ENCODE results near the gene TMEM131L.
"Not testable (repeated sequence)": the region's sequence is repeated elsewhere in the genome, so short reads cannot be mapped to it uniquely, and the experiment has no call there.

Gene TMEM131L

DNA sequence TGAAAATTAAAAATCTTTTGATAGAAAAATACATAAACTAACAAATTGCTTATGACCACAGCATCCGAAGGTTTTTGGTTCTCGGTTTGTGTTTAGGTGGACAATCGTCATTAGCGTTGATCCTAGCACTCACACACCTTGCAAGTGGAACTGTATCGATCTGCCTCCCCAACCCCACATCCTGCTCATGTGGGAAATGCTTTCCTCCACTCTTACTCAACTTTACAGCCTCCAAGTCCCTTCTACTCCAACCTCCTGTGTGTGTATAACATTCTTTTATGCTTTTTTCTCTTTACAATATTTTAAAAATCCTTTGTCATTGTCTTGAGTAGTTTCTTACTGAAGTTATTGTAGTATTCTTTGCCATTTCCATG lies 15.6 kb upstream of the TMEM131L start:
- no peak for DNase-seq

DNA sequence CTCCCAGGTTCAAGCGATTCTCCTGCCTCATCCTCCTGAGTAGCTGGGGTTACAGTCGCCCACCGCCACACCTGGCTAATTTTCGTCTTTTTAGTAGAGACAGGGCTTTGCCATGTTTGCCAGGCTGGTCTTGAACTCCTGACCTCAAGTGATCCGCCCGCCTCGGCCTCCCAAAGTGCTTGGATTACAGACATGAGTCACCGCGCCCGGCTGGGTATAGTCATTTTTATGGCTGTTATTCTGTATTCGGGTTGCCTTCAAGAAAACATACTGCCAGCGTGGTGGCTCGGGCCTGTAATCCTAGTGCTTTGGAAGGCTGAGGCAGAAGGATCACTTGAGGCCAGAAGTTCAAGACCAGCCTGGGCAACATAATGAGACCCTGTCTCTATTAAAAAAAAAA lies 15.0 kb upstream of the TMEM131L start:
- not testable (repeated sequence) for DNase-seq

DNA sequence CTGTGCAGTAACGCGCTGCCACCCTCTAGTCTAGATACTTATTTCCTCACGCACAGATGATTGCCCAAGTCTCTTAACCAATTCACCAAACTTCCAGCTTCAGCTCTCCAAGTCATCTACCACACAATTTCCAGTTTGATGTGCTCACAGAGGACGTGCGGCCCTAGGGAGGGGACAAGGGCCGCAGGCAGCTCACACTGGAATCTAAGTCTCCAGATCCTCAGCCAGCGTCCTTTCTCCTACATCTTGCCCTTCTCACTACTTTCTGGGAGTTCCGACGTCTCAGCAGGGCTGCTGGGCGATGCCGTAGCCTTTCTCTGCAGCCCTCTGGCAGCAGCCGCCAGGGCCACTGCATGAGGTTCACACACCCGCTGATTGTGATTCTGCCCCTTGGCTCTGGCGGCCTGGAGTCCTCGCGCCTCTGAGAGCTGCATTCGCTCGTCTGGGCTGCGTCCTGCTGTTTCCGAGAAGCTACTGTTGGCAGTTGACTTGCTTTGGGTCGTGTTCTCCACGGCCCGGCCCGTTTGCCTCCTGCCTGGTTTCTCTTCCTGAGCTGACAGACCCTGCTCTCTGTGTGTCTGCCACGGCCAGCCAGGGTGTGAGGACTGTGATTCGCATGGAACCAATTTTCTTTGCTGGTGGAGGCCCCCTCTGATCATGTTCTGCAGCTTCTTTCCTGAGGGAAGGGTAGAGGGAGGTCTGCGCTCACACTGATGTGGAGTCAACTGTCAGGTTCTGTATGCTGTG lies 14.1 kb upstream of the TMEM131L start:
- no peak for DNase-seq

DNA sequence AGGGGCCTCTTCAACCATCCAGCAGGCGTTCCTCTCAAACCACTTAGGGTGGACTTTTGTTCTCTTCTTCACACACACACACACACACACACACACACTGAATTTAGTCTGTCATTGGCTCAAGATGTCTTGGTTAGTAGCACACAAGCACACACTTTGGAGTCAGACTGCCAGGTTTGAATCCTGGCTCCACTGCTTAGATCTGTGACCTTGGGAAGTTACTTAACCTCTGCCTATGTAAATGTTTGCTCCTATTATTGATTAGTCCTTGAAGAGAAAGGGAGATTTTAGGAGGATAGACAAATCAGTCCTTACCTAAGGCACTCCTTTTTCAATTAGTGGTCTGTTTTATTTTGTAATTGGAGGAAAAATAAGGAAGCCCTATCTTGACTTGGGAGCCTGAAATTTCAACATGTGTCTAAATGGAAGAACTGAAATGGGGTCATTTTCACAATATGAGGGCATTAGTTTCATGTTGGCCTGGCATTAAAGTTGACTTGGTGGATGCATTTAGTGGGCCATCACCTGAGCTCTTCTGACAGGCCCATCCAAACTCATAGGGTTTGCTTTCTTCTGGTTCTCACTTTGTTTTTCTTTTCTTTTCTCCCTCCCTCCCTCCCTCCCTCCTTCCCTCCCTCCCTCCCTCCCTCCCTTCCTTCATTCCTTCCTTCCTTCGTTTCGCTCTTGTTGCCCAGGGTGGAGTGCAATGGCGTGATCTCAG lies 13.3 kb upstream of the TMEM131L start:
- DNase-seq: no peak

DNA sequence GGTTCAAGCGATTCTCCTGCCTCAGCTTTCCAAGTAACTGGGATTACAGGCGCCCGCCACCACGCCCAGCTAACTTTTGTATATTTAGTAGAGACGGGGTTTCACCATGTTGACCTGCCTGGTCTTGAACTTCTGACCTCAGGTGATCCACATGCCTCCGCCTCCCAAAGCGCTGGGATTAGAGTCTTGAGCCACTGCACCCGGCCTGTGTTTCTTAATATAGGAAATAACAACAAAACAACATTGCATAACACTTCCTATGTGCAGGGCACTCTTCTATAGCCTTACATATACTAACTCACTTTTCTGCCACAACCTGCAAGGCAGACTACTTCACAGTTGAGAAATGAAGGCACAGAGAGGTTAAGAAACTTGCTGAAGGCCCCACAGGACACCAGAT lies 12.8 kb upstream of the TMEM131L start:
- DNase-seq: no peak

DNA sequence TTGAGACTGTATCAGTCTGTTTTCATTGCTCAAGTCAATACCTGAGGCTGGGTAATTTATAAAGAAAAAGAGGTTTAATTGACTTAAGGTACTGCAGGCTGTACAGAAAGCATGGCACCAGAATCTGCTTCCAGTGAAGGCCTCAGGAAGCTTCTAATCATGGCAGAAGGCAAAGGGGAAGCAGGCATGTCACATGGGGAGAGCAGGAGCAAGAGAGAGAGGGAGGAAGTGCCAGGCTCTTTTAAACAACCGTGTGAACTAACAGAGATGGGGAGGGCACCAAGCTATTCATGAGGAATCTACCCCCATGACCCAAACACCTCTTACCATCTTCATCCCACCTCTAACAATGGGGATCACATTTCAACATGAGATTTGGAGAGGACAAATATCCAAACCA lies 7.2 kb upstream of the TMEM131L start:
- no peak for DNase-seq

DNA sequence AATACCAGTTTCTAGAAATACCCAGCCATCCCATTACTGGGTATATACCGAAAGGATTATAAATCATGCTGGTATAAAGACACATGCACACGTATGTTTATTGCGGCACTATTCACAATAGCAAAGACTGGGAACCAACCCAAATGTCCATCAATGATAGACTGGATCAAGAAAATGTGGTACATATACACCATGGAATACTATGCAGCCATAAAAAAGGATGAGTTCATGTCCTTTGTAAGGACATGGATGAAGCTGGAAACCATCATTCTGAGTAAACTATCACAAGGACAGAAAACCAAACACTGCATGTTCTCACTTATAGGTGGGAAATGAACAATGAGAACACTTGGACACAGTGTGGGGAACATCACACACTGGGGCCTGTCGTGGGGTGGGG lies 4.6 kb upstream of the TMEM131L start:
- not testable (repeated sequence) for DNase-seq

DNA sequence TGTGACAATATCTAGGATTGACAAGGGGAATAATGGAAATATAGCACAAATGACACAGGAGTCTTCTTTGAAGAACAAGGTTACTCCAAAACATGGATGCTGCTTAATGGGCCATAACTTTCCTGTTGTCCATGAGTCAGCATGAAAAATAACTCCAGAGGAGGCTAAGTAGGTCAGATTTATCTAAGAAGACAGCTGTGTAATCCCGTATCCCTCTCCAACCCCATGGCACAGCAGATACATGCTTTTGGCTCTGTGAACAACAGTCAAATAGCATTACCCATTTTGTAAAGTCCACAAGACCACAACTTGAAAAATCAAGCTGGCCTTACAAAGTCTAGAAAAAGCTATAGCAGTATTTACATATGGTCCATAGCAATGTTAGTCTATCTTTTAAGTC lies 2.1 kb upstream of the TMEM131L start:
- DNase-seq: no peak

DNA sequence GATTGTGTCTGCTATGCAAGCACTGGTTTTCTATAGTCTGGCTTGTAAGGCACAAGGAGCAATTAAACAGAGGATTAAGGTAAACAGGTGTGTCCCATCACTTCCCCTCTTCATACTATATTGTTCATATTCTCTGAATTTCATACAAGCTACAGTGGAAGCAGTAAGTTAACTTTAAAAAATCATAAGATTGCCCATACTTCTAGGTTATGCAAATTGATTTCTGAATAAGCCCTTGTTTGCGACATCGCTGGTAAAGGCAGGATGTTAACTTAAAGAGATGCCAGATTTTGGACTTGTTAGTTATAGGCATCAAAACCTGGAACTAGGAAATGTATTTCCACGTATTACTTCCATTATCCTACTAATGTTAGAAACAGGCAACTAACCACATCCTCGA lies 1.0 kb upstream of the TMEM131L start:
- DNase-seq: no peak

DNA sequence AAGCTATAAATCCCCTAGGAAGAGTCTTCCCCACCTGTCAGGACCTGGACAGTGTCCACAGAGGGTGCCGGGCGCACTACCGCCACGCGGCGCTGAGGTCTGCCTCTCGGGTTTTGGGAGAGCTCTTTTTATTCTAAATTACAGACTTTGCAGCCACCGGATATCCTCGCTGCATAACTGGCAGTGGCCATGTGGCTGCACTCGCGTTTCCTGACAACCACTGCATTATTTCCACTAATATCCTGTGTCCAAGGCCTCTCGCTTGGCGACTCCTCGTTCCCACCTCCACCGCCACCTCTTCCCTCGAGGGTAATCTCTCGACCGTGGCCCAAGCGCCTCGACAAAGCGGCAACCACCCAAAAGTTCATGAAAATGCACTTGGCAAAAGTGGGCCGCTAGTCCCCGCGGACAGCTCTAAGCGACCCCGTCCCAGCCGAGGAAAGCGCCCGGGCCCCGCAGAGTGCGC lies 512 bp upstream of the TMEM131L start:
- no peak for DNase-seq

DNA sequence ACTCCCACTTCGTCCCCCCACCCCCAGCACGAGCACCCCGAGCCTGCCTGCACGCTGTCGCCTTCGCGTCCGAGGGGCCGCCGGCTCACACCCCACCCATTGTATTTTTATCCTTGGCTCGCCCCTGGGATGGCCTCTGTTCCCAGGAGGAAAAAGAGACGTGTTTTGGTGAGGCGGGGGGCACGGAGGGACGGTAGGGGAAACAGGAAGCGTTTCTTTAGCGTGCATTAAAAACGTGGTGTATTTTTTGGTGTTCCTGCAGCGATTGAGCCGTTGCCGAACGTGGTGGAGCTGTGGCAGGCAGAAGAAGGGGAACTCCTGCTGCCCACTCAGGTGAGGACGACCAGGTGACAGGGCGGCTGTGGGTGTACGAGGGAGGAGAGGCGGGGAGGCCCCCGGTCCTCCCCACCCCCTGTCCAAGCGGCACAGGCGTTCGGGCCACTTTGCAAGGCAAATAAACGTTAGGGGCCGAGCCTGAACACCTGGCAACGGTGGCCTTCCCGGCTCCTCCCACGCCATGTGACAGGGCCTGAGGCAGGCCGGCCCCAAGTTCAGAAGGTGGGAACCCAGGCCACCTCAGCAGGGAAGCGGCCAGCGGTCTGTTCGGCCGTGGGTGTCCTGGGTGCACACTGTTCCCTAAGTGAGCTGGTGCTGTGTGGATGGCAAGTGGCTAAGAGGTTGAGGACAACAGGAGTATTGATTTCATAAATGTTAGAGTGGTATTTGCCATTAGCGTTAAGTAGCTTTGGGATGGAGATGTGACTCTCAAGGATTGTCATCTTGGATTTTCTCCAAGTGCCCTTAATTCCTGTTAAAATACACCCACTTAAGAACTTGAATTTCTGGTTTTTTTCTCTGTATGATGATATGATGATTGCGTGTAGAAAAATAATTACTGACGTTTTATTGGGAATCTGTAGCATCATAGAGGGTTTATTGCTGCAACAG lies 1.1 kb downstream of the TMEM131L start:
- peak; percentile 51 for DNase-seq

DNA sequence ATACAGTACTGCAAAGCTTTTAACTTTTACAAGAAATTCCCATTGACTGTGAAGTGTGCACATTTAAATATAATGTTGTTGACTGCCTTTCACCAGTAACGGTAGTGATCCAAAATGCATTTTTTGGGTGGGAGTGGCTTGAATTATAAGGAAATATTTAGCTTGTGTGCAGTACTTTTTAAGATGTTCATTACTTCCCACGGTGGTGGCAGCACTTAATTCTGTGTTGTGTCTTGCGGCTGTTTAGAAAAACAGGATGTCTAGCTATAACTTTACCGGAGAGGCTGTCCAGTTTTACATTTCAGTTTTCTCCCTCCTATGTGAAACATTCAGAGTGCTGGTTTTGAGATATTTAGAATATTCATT lies 1.7 kb downstream of the TMEM131L start:
- no peak for DNase-seq

DNA sequence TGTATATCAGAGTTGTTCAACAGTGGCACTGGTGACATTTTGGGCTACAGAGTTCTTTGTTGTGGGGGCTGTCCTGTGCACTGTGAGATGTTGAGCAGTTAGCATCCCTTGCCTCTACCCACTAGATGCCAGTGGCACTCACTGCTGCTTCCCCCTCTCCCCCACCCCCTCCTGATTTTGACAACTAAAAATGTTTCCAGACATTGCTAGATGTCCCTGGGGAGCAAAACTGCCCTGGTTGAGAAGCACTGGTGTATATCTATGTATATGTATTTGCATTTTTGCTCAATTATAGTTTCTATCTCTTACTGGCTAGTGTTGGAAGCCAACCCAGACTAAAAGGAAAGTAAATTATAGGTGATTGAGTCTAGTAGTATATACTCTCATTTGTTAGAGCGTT lies 2.4 kb downstream of the TMEM131L start:
- DNase-seq: no peak

DNA sequence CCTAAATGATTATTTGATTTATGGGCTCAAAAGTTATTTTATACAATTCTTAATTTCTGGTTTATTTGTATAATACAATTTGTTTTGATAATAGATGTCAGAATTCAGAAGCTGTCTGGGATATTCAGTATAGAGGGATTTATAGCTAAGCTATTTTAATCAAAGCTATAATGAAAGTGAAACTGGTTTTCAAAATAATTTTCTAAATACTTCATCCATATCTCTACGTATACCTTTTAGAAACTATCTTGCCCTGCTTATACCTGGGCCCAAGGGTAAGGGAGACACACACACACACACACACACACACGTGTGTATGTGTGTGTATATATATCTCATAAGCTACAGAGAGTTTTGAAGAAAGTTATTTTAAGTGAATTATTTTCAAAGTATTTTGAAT lies 2.9 kb downstream of the TMEM131L start:
- no peak for DNase-seq

DNA sequence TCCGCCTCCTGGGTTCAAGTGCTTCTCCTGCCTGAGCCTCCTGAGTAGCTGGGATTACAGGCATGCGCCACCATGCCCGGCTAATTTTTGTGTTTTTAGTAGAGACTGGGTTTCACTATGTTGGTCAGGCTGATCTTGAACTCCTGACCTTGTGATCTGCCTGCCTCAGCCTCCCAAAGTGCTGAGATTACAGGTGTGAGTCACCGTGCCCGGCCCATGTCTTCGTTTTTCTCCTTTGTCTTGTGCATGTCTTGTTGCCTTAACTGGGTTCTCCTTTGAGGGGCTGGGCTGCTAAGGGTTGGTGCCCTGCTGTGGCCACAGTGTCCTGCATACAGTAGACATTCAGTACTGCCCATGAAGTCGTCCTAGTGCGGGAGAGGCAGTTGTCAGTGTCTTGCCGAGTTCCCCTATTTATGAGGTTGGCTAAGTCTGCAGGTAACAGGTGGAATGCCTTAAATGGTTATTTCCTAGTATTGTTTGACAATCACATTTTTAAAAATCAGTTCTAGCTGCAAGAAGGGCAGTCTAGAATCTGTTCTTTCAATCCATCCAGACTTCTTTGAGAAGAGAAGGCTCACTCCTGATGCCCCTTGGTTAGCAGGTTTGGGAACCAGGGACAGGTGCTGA lies 5.0 kb downstream of the TMEM131L start:
- DNase-seq: peak; percentile 43

DNA sequence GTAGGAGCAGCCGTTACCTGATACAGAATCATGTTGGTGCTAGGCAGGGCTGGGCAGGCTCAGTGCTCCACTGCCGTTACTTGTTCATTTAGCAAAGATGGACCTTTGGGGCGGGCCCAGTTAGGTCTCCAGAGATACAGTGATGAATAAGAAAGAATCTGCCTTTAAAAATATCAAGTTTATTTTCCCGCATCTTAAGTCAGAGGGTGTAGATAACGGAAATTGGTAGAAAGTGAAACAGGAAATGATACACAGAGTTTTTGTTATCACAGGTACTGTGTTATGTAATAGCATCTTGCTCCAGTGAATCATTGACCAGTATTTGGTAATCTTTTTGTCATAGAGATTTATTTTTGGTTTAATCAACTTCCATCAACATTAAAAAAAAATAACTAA lies 5.5 kb downstream of the TMEM131L start:
- DNase-seq: peak; percentile 61

DNA sequence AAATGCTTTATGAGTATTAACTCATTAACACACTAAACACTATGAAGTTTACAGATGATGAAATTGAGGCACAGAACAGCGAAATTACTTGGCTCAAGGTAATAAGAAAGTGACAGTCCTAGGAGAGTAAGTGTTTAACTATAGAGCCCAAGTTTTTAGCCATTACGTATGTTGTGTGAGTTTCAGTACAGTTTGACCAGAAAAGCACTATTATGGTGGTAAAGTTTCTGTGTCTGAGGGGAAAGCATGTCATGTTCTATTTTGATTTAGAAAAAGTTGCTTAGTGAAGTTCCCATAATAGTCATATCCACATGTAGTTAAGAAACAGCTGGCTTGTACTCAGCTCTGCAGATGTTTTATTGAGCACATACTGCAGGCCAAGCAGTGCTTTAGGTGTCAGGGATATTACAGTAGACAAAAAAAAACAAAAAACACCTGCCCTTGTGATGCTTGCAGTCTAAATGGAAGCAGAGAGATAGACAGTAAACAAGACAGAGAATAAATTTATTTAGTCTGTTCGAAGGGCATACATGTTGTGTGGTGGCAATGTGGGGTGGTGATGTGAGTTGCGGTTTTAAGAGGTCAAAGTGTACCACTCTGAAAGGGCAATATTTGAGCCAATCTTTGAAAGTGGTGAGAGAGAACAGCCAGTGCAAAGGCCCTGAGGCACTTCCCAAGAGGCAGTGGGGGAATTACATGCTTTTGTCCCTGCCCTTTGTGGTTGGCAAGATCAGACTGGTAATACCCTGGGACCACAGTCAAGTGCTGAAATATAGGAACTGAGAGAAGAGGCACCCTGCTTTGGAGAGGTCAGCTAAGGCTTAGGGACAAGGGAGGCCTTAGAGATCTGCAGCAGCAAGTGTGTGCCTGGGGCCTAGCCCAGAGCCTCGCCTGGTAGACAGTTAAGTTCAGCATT lies 6.2 kb downstream of the TMEM131L start:
- DNase-seq: no peak

DNA sequence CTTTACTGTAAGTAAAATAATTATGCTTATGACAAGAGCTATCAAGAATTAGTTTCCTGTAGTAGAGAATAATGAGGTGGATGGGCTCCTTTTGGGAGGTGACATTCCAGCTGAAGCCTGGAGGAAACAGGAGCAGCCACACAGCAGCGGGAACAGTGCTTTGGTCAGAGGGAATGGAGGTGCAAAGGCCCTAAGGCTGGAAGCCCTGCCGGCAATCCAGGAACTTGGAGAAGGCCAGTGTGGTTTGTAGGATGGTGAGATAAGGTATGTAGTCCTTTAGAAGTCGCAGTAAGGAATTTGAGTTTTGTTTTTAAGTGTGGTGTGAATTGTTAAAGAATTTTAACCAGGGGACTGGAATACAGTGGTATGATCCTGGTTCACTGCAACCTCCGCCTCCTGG lies 8.1 kb downstream of the TMEM131L start:
- no peak for DNase-seq

DNA sequence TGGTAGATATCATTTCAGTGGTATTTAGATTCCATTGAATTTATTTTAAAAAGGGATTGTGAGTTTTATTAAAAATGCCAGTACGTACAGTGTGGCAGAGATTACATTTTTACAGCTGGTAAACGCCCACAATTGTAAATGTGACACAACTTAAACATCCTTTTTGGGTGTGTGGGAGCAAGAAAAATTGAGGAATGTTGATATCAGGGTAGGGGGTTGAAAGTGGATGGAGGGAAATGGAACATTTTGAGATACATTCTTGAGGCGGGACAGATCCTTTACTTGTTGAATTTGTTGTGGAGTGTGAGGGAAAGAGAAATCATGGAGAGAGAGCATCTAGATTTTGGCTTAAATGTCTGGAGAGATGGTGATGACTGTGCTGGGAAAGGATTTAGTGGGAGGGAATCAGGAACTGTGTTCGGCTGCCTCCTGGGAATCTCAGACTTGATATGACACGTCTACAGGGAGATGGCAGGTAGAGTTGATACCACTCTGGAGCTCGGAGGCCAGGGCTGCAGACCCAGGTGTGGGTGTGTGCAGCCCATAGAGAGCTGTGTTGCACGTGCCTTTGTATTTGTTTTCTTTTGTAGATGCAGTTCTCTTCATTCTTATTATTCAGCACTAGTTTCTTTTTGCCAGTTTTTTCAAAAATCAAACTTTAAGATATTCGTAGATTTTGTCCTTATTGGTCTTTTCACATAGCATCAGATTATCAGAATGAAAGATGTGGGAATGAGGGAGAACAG lies 10.8 kb downstream of the TMEM131L start:
- DNase-seq: no peak

DNA sequence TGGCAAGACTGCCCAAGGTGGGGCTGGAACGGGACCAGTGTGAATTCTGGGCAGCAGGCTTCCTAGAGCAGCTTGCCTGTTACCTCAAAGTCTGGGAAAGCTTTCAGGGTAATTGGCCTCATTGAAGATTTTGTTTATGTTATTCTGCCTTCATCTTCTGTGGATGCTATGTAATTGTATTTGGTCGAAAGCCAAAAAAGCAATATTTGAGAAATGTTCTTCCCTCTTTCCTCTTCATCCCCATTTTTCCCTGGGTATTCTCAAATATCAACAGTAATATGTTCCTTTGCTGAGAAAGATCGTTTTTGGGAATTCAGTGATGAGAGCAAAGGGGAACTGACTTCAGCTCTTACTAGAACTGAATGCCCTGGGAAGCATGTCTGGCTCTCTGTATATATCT lies 12.9 kb downstream of the TMEM131L start:
- no peak for DNase-seq

DNA sequence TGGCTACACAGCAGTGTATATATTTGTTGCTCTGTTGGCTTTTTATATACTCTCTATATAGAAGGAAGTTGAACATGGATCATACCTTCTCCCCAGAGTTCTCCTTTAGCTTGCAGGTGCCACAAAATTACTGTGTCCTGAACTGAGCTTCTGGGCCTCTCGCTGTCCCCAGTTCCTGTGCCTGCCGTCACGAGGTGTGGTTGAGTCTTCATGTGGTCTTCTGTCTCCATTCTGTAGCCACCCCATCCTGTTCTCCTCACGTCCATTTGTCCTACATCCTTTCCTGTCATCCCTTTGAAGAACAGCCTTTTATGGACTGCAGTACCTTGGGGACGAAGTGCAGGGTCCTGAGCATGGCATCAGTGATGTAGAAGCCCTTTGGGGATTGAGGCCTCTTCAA lies 14.5 kb downstream of the TMEM131L start:
- no peak for DNase-seq

All from activated T-cell treated with anti-CD3 and anti-CD28 coated beads, Interleukin-2, amount 50 U/mL, for 1 hour (primary cell).